GM18519 (cell line): ENCODE results near the gene MIPEP.
A peak's percentile ranks its signal among the peaks of the same experiment; 100 is the strongest.
"Not testable (repeated sequence)": the region's sequence is repeated elsewhere in the genome, so short reads cannot be mapped to it uniquely, and the experiment has no call there.

ENCODE experiments used
- ATAC-seq: cut with Tn5 transposase; IDR thresholded peaks from one replicate; pipeline ENCODE4 v1.9.1; 2021; ENCODE audit warnings: mild to moderate bottlenecking, moderate library complexity; ENCODE audit not compliant: unreplicated experiment, low FRiP score

Gene MIPEP

GRCh38 chr13:23889615-23890607 is 711 bp upstream of the MIPEP start:
- ATAC-seq: peak; percentile 2

- ATAC-seq: not testable (repeated sequence)
Observed at GRCh38 chr13:23884361-23884760, 4.8 kb downstream of the MIPEP start.

DNA sequence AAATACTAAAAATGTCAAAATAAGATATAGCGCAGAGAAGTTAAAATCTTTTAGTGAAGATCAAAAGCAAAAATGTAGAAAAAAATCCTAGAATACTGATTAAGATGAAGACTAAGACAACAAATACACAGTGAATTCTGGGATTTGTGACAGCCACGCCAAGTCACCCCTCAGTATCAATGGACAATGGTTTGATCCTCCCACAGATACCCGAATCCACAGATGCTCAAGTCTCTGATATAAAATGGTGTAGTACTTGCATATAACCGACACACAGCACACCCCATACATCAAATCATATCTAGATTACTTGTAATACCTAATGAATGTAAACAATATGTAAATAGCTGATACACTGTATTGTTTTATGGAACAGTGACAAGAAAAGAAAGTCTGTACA is 5.9 kb downstream of the MIPEP start:
- ATAC-seq: no peak

DNA sequence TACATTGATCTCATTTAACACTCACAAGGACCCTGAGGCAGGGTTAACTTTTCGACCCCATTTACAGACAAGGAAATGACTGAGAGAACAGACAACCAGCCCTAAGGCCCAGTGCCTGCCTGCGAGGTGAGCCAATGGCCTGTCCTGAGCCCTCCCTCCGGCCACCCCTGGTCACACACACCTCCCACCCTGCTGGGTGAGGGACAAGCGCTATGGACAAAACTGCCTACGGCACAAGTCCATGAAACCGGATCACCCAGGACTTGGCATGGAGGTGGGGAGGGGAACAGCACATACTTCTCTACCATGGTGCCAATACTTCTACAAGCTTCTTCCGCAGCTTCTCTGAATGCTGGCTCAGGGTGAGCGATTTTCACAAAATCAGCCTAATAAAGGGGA is 7.8 kb downstream of the MIPEP start:
- not testable (repeated sequence) for ATAC-seq

GRCh38 chr13:23880493-23881401 is 8.5 kb downstream of the MIPEP start:
- not testable (repeated sequence) for ATAC-seq

DNA sequence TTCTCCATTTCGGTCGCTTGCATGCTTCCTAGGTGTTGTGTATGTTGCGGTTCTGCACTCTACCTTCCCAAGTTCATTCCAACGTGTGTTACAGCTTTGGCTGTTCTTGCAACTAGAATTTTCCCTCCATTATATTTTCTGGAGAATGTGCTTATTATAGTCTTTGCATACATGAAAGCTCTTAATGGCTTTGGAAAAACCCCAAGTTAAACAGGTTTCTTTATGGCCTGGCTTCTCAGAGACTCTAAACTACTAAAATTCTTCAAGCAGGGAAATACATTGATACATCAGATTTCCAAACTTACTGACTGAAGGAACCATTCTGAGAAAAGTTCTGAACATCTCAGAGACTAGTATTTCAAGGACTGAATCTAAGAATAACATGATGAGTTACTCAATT is 11.9 kb downstream of the MIPEP start:
- ATAC-seq: no peak

- ATAC-seq: no peak
Observed at GRCh38 chr13:23876265-23876664, 12.9 kb downstream of the MIPEP start.

- no peak for ATAC-seq
Observed at GRCh38 chr13:23871616-23872220, 17.5 kb downstream of the MIPEP start.

GRCh38 chr13:23870356-23871140 is 18.7 kb downstream of the MIPEP start:
- ATAC-seq: no peak

- ATAC-seq: no peak
Observed at GRCh38 chr13:23868521-23868920, 20.7 kb downstream of the MIPEP start.

GRCh38 chr13:23867027-23867491 is 22.1 kb downstream of the MIPEP start:
- no peak for ATAC-seq

- ATAC-seq: no peak
Observed at GRCh38 chr13:23866420-23867026, 22.7 kb downstream of the MIPEP start.

- no peak for ATAC-seq
Observed at GRCh38 chr13:23865906-23866305, 23.3 kb downstream of the MIPEP start.

DNA sequence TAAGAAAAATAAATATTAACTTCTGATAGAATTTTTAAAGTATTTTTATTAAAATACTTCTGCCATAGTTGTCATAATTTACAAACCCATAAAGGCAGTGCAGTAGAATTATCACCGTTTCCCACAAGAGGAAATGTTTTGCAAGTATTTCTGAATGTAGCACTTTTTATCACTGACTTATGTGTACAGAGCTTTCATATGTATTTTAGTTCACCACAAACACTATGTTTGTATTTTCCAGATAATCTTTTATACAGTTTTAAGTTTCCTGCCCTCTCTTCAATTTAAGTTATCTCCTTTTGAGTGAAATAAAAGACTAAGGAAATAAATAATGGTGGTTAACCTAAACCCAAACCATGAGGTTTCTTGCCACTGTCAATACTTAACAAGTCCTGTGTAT is 24.2 kb downstream of the MIPEP start:
- no peak for ATAC-seq

- no peak for ATAC-seq
Observed at GRCh38 chr13:23861310-23861709, 27.9 kb downstream of the MIPEP start.

GRCh38 chr13:23859904-23860303 is 29.3 kb downstream of the MIPEP start:
- ATAC-seq: no peak

GRCh38 chr13:23859455-23859854 is 29.7 kb downstream of the MIPEP start:
- ATAC-seq: no peak

- no peak for ATAC-seq
Observed at GRCh38 chr13:23858546-23858945, 30.7 kb downstream of the MIPEP start.

- no peak for ATAC-seq
Observed at GRCh38 chr13:23856008-23856750, 33.0 kb downstream of the MIPEP start.
